HEK293 (cell line): ENCODE results near the gene ARRDC2.

Source experiments
- CTCF ChIA-PET: fragments of 350-600 bp; formaldehyde crosslinking; extraction: SDS; loops from one replicate; lab custom pipeline; 2021; ENCODE audit warnings: antibody characterized with exemption; lab: Yijun Ruan, JAX
- POLR2A ChIA-PET: fragments of 300-600 bp; formaldehyde crosslinking; extraction: SDS; loops from one replicate; lab custom pipeline; 2020; ENCODE audit warnings: antibody characterized with exemption, inconsistent platforms; lab: Yijun Ruan, JAX
- H3K27ac ChIP-seq: fragments of 200-500 bp; sonication (Bioruptor generic); 2 replicates; pipeline ENCODE4 v1.5.1; 2014; ENCODE audit warnings: low read depth, low read length, control low read depth, inconsistent platforms; ENCODE audit errors: extremely low read depth
- H3K36me3 ChIP-seq, 2 experiments: fragments of 200-500 bp in 1 of 2; sonication (Bioruptor generic) in 1 of 2; 1 replicate in 1 of 2; 2 replicates in 1 of 2; pipeline ENCODE4 v1.5.1; 2014 to 2017; ENCODE audit warnings: inconsistent platforms in 2 of 2, low read length in 2 of 2; ENCODE audit not compliant: control insufficient read depth in 2 of 2, insufficient read depth in 1 of 2
- H3K4me1 ChIP-seq: fragments of 200-500 bp; sonication (Bioruptor generic); 2 replicates; pipeline ENCODE4 v1.5.1; 2014; ENCODE audit warnings: mild to moderate bottlenecking, low read length, inconsistent platforms; ENCODE audit not compliant: control insufficient read depth, insufficient read depth
- H3K4me3 ChIP-seq: 2 replicates; pipeline ENCODE4 v1.5.1; 2011; ENCODE audit warnings: low read depth, mild to moderate bottlenecking, control low read depth, low read length, moderate library complexity
- H3K9me3 ChIP-seq: fragments of 200-500 bp; sonication (Bioruptor generic); 2 replicates; pipeline ENCODE4 v1.5.1; 2014; ENCODE audit warnings: low read depth, low read length, inconsistent platforms; ENCODE audit not compliant: control insufficient read depth, insufficient read depth
- BCL11A ChIP-seq: fragments of 450-650 bp; formaldehyde crosslinking; IDR thresholded peaks from 2 replicates; pipeline ENCODE4 v1.5.1; 2016; ENCODE audit warnings: low read depth, missing biosample characterization, missing genetic modification characterization
- EGR2 ChIP-seq: fragments of 450-650 bp; formaldehyde crosslinking; IDR thresholded peaks from 2 replicates; pipeline ENCODE4 v1.5.1; 2016; ENCODE audit warnings: low read depth, missing biosample characterization, missing genetic modification characterization
- GLIS2 ChIP-seq: fragments of 450-650 bp; formaldehyde crosslinking; IDR thresholded peaks from 2 replicates; pipeline ENCODE4 v1.5.1; 2016; ENCODE audit warnings: missing biosample characterization, missing genetic modification characterization
- MZF1 ChIP-seq: fragments of 450-650 bp; formaldehyde crosslinking; IDR thresholded peaks from 2 replicates; pipeline ENCODE4 v1.5.1; 2017; ENCODE audit warnings: missing biosample characterization, missing genetic modification characterization, borderline replicate concordance
- PRDM10 ChIP-seq: fragments of 450-650 bp; formaldehyde crosslinking; IDR thresholded peaks from 2 replicates; pipeline ENCODE4 v1.5.1; 2016; ENCODE audit warnings: missing biosample characterization, missing genetic modification characterization
- TSHZ1 ChIP-seq: fragments of 450-650 bp; formaldehyde crosslinking; IDR thresholded peaks from 2 replicates; pipeline ENCODE4 v1.5.1; 2016; ENCODE audit warnings: missing biosample characterization, missing genetic modification characterization, borderline replicate concordance
- ZBTB17 ChIP-seq: fragments of 450-650 bp; formaldehyde crosslinking; IDR thresholded peaks from 2 replicates; pipeline ENCODE4 v1.5.1; 2016; ENCODE audit warnings: missing biosample characterization, missing genetic modification characterization
- ZNF10 ChIP-seq: fragments of 450-650 bp; formaldehyde crosslinking; IDR thresholded peaks from 2 replicates; pipeline ENCODE4 v1.5.1; 2017; ENCODE audit warnings: missing biosample characterization, missing genetic modification characterization
- ZNF140 ChIP-seq: fragments of 450-650 bp; formaldehyde crosslinking; IDR thresholded peaks from 2 replicates; pipeline ENCODE4 v1.5.1; 2016; ENCODE audit warnings: missing biosample characterization, missing genetic modification characterization
- ZNF184 ChIP-seq: fragments of 450-650 bp; IDR thresholded peaks from 2 replicates; pipeline ENCODE4 v1.5.1; 2018; ENCODE audit warnings: missing biosample characterization, mild to moderate bottlenecking, missing genetic modification characterization
- ZNF2 ChIP-seq: fragments of 450-650 bp; formaldehyde crosslinking; IDR thresholded peaks from 2 replicates; pipeline ENCODE4 v1.5.1; 2016; ENCODE audit warnings: missing biosample characterization, missing genetic modification characterization
- ZNF202 ChIP-seq: fragments of 450-650 bp; formaldehyde crosslinking; IDR thresholded peaks from 2 replicates; pipeline ENCODE4 v1.5.1; 2016; ENCODE audit warnings: missing biosample characterization, missing genetic modification characterization, borderline replicate concordance
- ZNF214 ChIP-seq: fragments of 450-650 bp; formaldehyde crosslinking; IDR thresholded peaks from 2 replicates; pipeline ENCODE4 v1.5.1; 2017; ENCODE audit warnings: missing biosample characterization, mild to moderate bottlenecking, missing genetic modification characterization, borderline replicate concordance
- ZNF324 ChIP-seq: fragments of 450-650 bp; formaldehyde crosslinking; IDR thresholded peaks from 2 replicates; pipeline ENCODE4 v1.5.1; 2016; ENCODE audit warnings: missing biosample characterization, missing genetic modification characterization
- ZNF394 ChIP-seq: fragments of 450-650 bp; formaldehyde crosslinking; IDR thresholded peaks from 2 replicates; pipeline ENCODE4 v1.5.1; 2016; ENCODE audit warnings: missing biosample characterization, missing genetic modification characterization, mild to moderate bottlenecking, moderate library complexity, borderline replicate concordance
- ZNF518A ChIP-seq: fragments of 450-650 bp; formaldehyde crosslinking; conservative IDR thresholded peaks from 2 replicates; pipeline ENCODE4 v1.5.1; 2016; ENCODE audit warnings: low read depth, missing biosample characterization, missing genetic modification characterization
- ZNF521 ChIP-seq: fragments of 450-650 bp; formaldehyde crosslinking; IDR thresholded peaks from 2 replicates; pipeline ENCODE4 v1.5.1; 2017; ENCODE audit warnings: missing biosample characterization, mild to moderate bottlenecking, missing genetic modification characterization
- ZNF621 ChIP-seq: fragments of 450-650 bp; formaldehyde crosslinking; IDR thresholded peaks from 2 replicates; pipeline ENCODE4 v1.5.1; 2017; ENCODE audit warnings: missing biosample characterization, missing genetic modification characterization
- ZNF623 ChIP-seq: fragments of 450-650 bp; formaldehyde crosslinking; IDR thresholded peaks from 2 replicates; pipeline ENCODE4 v1.5.1; 2016; ENCODE audit warnings: missing biosample characterization, missing genetic modification characterization
- ZNF792 ChIP-seq: fragments of 450-650 bp; formaldehyde crosslinking; IDR thresholded peaks from 2 replicates; pipeline ENCODE4 v1.5.1; 2016; ENCODE audit warnings: missing biosample characterization, missing genetic modification characterization

Gene ARRDC2

GRCh38 chr19:18045307-18046050, 37.5 kb downstream of the ARRDC2 start:
- peak; percentile 6; the same call in 1 of the 2 replicates for TF ChIP-seq ZNF623 (tag by site-specific recombination)
- TF ChIP-seq MZF1 (tag by site-specific recombination) = peak; percentile 64; the same call in 1 of the 2 replicates
- TF ChIP-seq ZNF792 (tag by site-specific recombination) = 0 out of 2 replicates have a peak, but pooled peaks have one; percentile 43
- no peak for TF ChIP-seq ZBTB17 (tag by site-specific recombination)
- TF ChIP-seq, all 188 proteins: peak for 3
- CTCF ChIA-PET = interaction anchor here (0.9 kb wide), 1 partner anchor 38 kb away, joined by 3 read pairs; the partner anchor contains the start of gene ARRDC2
- Histone ChIP-seq H3K9me3 (no peaks in the 10 kb centered on the region), H3K4me3 (no peak overlapping the region), H3K4me1 (no peaks in the 10 kb centered on the region), H3K27ac (no peak overlapping the region), H3K36me3 (no peaks in the 10 kb centered on the region)
- POLR2A ChIA-PET = interaction anchor here (0.6 kb wide), 2 partner anchors 27 to 230 kb away, joined by 3 to 4 read pairs; no protein-coding TSS in a partner anchor

- Histone ChIP-seq H3K27ac (no peak overlapping the region), H3K4me3 (no peak overlapping the region), H3K4me1 (no peaks in the 10 kb centered on the region), H3K9me3 (no peaks in the 10 kb centered on the region), H3K36me3 (no peaks in the 10 kb centered on the region)
- CTCF ChIA-PET = interaction anchor here (0.9 kb wide), 1 partner anchor 39 kb away, joined by 3 read pairs; the partner anchor contains the start of gene ARRDC2
- POLR2A ChIA-PET = interaction anchor here (0.6 kb wide), 1 partner anchor 28 kb away, joined by 3 read pairs; no protein-coding TSS in a partner anchor
- peak; percentile 96 for TF ChIP-seq EGR2 (tag by site-specific recombination)
- no peak for TF ChIP-seq ZNF140 (tag by site-specific recombination)
- no peak for TF ChIP-seq ZNF521 (tag by site-specific recombination)
- peak; percentile 26; the same call in 1 of the 2 replicates for TF ChIP-seq ZNF394 (tag by site-specific recombination)
- TF ChIP-seq GLIS2 (tag by site-specific recombination) = no peak
- TF ChIP-seq ZNF324 (tag by site-specific recombination) = no peak
- no peak for TF ChIP-seq ZNF184 (tag by site-specific recombination)
- TF ChIP-seq ZNF214 = no peak
- TF ChIP-seq ZNF10 (tag by site-specific recombination) = no peak
- 0 out of 2 replicates have a peak, but pooled peaks have one; percentile 42 for TF ChIP-seq ZNF2
- no peak for TF ChIP-seq ZNF202
- TF ChIP-seq ZNF518A (tag by site-specific recombination) = no peak
- peak; percentile 75 for TF ChIP-seq BCL11A (tag by site-specific recombination)
- TF ChIP-seq PRDM10 (tag by site-specific recombination) = peak; percentile 36
- TF ChIP-seq TSHZ1 (tag by site-specific recombination) = no peak
- no peak for TF ChIP-seq ZNF621 (tag by site-specific recombination)
Measured at GRCh38 chr19:18046059-18046718, 38.2 kb downstream of the ARRDC2 start.
